NCI-H2029 (cell line): ENCODE data around the gene PTPRN2.
"Not testable (repeated sequence)": the region's sequence is repeated elsewhere in the genome, so short reads cannot be mapped to it uniquely, and the experiment has no call there.

ENCODE experiments used
- DNase-seq: peaks from one replicate; lab custom pipeline; 2025; lab: John Stamatoyannopoulos, UW

PTPRN2 gene

DNA sequence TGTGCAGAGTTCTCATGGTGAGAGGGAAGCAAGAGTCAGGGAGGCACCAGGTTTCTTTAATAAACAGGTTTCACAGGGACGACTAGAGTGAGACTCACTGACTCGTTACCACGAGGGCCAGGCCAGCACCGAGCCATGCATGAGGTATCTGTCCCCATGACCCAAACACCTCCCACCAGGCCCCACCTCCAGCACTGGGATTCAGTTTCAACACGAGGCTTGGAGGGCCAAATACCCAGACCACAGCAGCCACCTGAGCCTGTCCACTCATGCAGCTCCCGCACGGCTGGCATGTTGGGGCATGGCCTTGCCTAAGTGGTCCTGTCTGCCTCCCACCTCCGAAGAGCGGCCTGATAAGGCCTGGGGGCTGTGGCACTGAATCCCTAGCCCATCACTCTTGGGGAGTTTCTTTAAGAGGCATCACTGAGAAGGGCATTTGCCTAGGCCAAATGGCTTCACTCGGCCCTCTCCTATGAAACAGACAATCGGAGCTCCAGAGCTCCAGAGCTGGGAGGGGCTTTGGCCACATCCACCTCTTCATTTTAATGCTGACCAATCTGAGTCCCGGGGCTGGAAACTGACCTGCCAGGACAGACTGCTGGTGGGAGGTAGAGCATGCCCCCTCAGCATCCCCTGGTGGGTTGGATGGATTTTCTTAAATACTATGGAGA lies 1093.0 kb downstream of the PTPRN2 start:
- DNase-seq: no peak

- DNase-seq: no peak
These were observed 1093.8 kb downstream of the PTPRN2 start for GRCh38 chr7:157493776-157494175.

GRCh38 chr7:157493017-157493416 lies 1094.6 kb downstream of the PTPRN2 start:
- DNase-seq: no peak

GRCh38 chr7:157490465-157490912 lies 1097.1 kb downstream of the PTPRN2 start:
- DNase-seq: no peak

- DNase-seq: not testable (repeated sequence)
These were observed 1097.8 kb downstream of the PTPRN2 start for GRCh38 chr7:157489870-157490269.
